Stimulated activated CD4-positive, alpha-beta T cell treated with anti-CD3 and anti-CD28 coated beads, Interleukin-4, amount 100 ng/mL, for 4 hours (primary cell): ENCODE data around the gene OR10C1.
"Not testable (repeated sequence)": the region's sequence is repeated elsewhere in the genome, so short reads cannot be mapped to it uniquely, and the experiment has no call there.

Source experiments
- DNase-seq, 2 experiments: peaks; one replicate each; pipeline ENCODE4 v3.0.0-alpha.2; 2020

OR10C1 gene

GRCh38 chr6:29439006-29439405, at the start of gene OR10C1:
TSS of gene OR10C1 (plus strand) at chr6:29439306. CDS start at chr6:29440016, 710 bp downstream.
- DNase-seq, result no peak

DNA sequence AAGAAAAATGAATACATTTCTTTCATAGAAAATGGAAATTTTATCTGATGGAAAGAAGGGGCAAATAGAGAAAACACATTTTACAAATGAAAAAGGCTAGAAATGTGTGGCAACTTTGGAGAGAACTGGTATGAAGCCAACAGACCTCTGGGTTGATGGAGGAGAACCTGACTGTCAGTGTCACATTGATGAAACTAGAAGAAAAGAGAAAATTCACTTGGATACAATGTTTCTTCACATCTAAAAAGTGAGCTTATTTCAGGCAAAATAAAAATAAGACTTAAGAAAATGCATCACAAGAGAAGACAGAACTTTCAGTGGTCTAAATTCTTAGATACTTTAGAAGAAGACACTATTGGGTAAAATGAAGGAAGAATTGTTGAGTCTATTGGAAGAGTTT, 43.8 kb upstream of the OR10C1 start, which contains the start of gene OR12D2:
Gene OR12D2 (plus strand): TSS at position 301 of the 400 bp plus-strand sequence. CDS start 1,069 bp downstream, outside the sequence.
- no peak for DNase-seq

GRCh38 chr6:29399525-29399924, 39.6 kb upstream of the OR10C1 start:
- DNase-seq, result no peak

DNA sequence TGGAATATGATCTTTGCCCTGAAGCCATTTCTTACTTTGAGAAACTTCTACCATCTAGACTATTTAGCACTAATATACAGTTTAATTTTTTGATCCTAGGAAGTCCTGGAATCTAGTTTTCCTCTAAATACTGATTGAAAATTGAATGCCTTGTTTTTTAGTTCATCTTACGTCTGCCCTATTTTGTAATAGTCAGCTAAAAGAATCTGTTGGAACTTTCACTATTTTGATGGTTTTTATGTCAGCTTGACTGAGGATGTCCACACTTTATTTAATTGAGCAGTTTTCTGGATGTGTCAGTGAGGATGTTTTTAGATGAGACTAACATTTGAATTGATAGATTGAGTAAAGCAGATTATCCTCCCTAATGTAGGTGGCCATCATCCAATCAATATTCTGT, 35.3 kb upstream of the OR10C1 start:
- no peak for DNase-seq

GRCh38 chr6:29414588-29414987, 24.5 kb upstream of the OR10C1 start, which contains the start of gene OR12D1:
TSS of gene OR12D1 (plus strand) at chr6:29414928.
- DNase-seq, result no peak

- DNase-seq, result no peak
Measured at GRCh38 chr6:29419516-29419915, 19.6 kb upstream of the OR10C1 start.

- DNase-seq, result no peak
Measured at GRCh38 chr6:29424168-29424567, 14.9 kb upstream of the OR10C1 start.

DNA sequence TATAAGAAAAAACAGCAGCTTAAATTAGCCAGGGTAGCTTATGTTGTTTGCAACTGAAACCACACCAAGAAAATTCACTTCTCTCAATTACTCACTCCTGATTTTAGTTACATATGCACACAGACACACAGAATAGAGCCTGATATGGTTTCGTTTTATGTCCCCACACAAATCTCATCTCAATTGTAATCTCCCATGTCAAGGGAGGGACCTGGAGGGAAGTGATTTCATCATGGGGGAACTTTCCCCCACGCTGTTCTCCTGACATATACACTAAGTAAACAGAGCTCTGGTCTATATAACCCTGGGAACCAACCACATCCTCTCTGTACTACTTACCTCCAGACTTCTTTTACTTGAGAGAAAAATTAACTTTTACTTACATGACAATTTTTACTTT, 14.5 kb upstream of the OR10C1 start:
- no peak for DNase-seq

GRCh38 chr6:29425075-29425474, 14.0 kb upstream of the OR10C1 start:
- no peak for DNase-seq

- DNase-seq, result no peak
Measured at GRCh38 chr6:29426654-29427053, 12.5 kb upstream of the OR10C1 start.

DNA sequence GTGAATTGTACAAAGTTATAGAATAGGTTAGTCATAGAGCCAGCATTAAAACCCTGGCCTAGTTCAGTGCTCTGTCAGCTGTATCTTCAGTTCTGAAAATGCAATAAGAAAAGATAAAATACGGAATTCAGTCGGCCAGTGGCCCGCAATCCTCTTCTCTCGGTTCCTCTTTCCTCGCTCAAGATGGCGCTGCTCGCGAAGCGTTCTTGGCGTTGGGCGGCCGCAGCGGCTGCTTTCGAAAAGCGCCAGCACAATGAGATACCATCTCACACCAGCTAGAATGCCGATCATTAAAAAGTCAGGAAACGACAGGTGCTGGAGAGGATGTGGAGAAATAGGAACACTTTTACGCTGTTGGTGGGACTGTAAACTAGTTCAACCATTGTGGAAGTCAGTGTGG, 2.4 kb upstream of the OR10C1 start:
- DNase-seq, result not testable (repeated sequence)

DNA sequence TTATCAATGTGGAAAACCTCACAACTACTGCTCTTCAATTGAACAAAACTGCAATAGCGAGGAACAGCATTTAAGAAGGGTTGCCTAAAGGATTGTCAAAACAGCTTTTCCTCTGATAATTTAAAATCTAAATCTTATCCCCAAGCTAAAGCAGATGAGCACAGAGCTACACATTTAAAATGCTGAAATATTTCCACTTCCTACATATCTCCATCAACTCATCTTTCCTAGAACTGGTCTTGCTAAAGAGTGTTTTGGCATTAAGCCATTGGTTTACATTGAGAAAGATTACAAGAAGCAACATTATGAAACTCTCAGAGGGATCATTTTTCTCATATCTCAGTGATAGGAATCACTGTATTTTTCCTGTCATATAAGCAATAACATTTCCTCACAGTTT, 3.6 kb downstream of the OR10C1 start:
- DNase-seq, result no peak

DNA sequence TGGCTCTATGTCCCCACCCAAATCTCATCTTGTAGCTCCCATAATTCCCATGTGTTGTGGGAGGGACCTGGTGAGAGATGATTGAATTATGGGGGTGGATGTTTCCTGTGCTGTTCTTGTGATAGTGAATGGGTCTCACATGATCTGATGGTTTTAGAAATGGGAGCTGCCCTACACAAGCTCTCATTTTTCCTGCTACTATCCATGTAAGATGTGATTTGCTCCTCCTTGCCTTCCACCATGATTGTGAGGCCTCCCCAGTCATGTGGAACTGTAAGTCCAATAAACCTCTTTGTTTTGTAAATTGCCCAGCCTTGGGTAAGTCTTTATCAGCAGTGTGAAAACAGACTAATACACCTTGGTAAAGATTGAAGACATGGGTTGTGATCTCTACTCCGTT, 4.9 kb downstream of the OR10C1 start:
- not testable (repeated sequence) for DNase-seq

- DNase-seq, result no peak
Measured at GRCh38 chr6:29447670-29448069, 8.6 kb downstream of the OR10C1 start.

- no peak for DNase-seq
Measured at GRCh38 chr6:29451471-29452193, 12.5 kb downstream of the OR10C1 start.

DNA sequence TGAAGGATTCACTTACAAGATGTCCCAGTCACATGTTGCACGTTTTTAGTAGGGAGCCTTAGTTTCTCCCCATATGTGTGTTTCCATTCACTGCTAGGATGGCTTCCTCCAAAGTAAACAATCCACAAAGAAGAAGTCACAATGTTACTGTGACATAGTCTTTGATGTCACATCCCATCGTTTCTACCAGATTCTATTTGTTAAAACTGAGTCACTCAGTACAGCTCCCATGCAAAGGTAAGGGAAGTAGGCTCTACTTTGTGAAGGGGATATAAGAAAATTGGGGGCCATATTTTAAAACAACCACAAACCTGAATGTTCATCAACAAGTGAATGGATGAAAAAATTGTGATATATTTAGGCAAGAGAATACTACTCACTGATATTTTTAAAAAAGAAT, 17.9 kb downstream of the OR10C1 start, which contains the start of the genes OR11A1 and OR2H1:
Gene OR11A1 (minus strand): TSS at position 101 of the 400 bp plus-strand sequence. CDS start 29,430 bp downstream, outside the sequence.
Gene OR2H1 (plus strand): TSS at position 185 of the 400 bp plus-strand sequence. CDS start 4,615 bp downstream, outside the sequence.
- no peak for DNase-seq

- DNase-seq, result no peak
Measured at GRCh38 chr6:29461021-29461814, 22.1 kb downstream of the OR10C1 start.

DNA sequence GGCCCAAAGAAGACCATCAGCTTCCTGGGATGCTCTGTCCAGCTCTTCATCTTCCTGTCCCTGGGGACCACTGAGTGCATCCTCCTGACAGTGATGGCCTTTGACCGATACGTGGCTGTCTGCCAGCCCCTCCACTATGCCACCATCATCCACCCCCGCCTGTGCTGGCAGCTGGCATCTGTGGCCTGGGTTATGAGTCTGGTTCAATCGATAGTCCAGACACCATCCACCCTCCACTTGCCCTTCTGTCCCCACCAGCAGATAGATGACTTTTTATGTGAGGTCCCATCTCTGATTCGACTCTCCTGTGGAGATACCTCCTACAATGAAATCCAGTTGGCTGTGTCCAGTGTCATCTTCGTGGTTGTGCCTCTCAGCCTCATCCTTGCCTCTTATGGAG, 22.9 kb downstream of the OR10C1 start:
- DNase-seq, result no peak

- no peak for DNase-seq
Measured at GRCh38 chr6:29465279-29465678, 26.2 kb downstream of the OR10C1 start.

DNA sequence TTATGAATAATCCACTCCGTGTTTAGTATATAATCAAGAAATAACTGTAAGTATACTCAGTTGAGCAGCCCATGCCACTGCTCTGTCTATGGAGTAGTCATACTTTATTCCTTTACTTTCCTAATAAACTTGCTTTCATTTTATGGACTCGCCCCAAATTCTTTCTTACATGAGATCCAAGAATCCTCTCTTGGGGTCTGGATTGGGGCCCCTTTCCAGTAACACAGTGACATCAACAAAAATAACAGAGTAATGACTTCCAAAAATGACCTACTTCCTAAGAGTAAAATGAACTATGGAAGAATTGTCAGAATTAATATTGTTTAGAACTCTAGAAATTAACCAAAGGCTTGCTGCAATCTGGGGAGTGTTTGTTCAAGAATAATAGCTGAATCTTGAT, 26.7 kb downstream of the OR10C1 start:
- no peak for DNase-seq

GRCh38 chr6:29466241-29466640, 27.1 kb downstream of the OR10C1 start:
- no peak for DNase-seq

DNA sequence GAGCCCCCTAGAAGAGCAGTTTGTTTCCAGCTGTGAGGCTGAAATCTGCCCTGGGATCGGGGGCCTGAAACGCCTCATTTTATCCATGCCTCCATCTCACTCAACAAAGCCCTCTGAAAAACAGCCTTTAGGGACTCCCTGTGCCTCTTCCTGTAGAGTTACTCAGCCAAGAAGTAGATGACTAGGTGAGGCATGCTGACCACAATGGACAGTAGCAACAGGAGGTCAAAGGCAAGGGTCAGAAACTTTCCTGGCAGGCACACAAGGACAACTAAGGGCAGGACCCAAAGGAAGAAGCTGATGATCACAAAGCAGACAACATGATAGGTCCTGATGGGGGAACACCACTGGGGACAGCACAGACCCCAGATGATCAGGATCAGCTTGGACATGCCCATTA, 35.9 kb downstream of the OR10C1 start:
- no peak for DNase-seq

GRCh38 chr6:29477923-29478450, 38.9 kb downstream of the OR10C1 start:
- DNase-seq, result no peak

- DNase-seq, result no peak
Measured at GRCh38 chr6:29478740-29479139, 39.6 kb downstream of the OR10C1 start.
